B cell (primary cell): ENCODE data around the gene PDLIM5.

Source experiments
- CTCF ChIP-seq: fragments of 200-600 bp; IDR thresholded peaks from one replicate; pipeline ENCODE4 v1.8.0; 2022; ENCODE audit warnings: antibody characterized with exemption, mild to moderate bottlenecking
- EZH2 ChIP-seq: IDR thresholded peaks from 2 replicates; pipeline ENCODE4 v1.6.1; 2012; ENCODE audit warnings: borderline replicate concordance, low read depth, mild to moderate bottlenecking, moderate library complexity, low read length; ENCODE audit not compliant: insufficient read depth, poor library complexity, severe bottlenecking

DNA sequence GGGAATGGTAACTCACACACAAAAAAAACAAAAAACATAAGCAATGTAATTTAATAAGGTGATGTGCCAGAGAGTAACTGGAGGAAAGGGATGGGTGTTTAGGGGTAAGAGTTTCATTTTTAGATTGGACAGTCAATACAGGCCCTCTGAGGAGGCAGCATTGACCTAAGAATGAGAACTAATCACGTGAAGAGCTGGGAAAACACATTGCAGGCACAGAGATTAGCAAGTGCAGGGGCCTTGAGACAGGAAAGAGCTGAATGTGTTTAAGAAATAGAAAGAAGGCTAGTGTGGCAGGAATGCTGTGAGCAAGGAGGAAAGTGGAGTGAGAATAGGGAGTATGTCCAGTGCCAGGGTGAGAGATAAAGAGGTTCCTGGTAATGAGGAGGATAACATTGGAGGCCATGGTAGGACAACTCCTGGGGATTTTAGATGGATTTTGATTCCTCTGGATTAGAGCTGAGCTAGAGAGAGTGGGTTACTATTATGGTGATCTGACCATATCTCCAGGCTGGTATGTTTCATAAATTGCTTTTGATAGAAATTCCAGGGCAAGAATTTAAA lies 17.6 kb downstream of the PDLIM5 start:
- no peak for TF ChIP-seq CTCF
- no peak for TF ChIP-seq EZH2
